ENCODE results near the gene HIP1. TPM values are rescaled to one million over a fixed set of nuclear protein-coding genes. Genes with fewer than 3 reads are reported as not detected.
"Not testable (repeated sequence)": the region's sequence is repeated elsewhere in the genome, so short reads cannot be mapped to it uniquely, and the experiment has no call there.

HIP1 gene
- total RNA-seq, 1 donor from 2014 or later: 30.9 TPM

GRCh38 chr7:75694638-75695399 is 43.9 kb downstream of the HIP1 start:
- Mint-ChIP-seq H3K27ac (no peak overlapping the region), H3K9me3 (no peaks in the 10 kb centered on the region), H3K4me1 (peaks cover 2% of the 10 kb centered on the region), H3K27me3 (ENCODE audit: low read depth) (no peaks in the 10 kb centered on the region), H3K36me3 (no peaks in the 10 kb centered on the region), H3K4me3 (no peak overlapping the region)
- DNase-seq (ENCODE audit: low spot score in 2 of 2, unreplicated experiment in 2 of 2): no peak
- TF ChIP-seq CTCF (IDR thresholded peaks at IDR 0.05; ENCODE audit: unreplicated experiment): no peak

GRCh38 chr7:75693668-75694067 is 45.1 kb downstream of the HIP1 start:
- H3K9me3 Mint-ChIP-seq; H3K27me3 Mint-ChIP-seq (ENCODE audit: low read depth); H3K4me1 Mint-ChIP-seq; H3K27ac Mint-ChIP-seq; H3K36me3 Mint-ChIP-seq; DNase-seq (ENCODE audit: low spot score in 2 of 2, unreplicated experiment in 2 of 2); H3K4me3 Mint-ChIP-seq: not testable (repeated sequence)

GRCh38 chr7:75691793-75692543 is 46.8 kb downstream of the HIP1 start:
- H3K4me1 Mint-ChIP-seq: peaks cover 8% of the 10 kb centered on the region
- H3K27ac Mint-ChIP-seq: no peak overlapping the region
- H3K4me3 Mint-ChIP-seq: no peak overlapping the region
- H3K36me3 Mint-ChIP-seq: no peaks in the 10 kb centered on the region
- no peaks in the 10 kb centered on the region for H3K9me3 Mint-ChIP-seq
- DNase-seq (ENCODE audit: low spot score in 2 of 2, unreplicated experiment in 2 of 2): no peak
- TF ChIP-seq CTCF (IDR thresholded peaks at IDR 0.05; ENCODE audit: unreplicated experiment): no peak
- no peaks in the 10 kb centered on the region for H3K27me3 Mint-ChIP-seq (ENCODE audit: low read depth)

- DNase-seq (ENCODE audit: low spot score in 2 of 2, unreplicated experiment in 2 of 2): no peak
- no peaks in the 10 kb centered on the region for H3K27me3 Mint-ChIP-seq (ENCODE audit: low read depth)
- peaks cover 6% of the 10 kb centered on the region for H3K4me1 Mint-ChIP-seq
- TF ChIP-seq CTCF (IDR thresholded peaks at IDR 0.05; ENCODE audit: unreplicated experiment): no peak
- H3K4me3 Mint-ChIP-seq: no peak overlapping the region
- no peaks in the 10 kb centered on the region for H3K36me3 Mint-ChIP-seq
- H3K27ac Mint-ChIP-seq: no peak overlapping the region
- no peaks in the 10 kb centered on the region for H3K9me3 Mint-ChIP-seq
Observed at GRCh38 chr7:75690121-75690523, 48.6 kb downstream of the HIP1 start.

GRCh38 chr7:75689246-75690099 is 49.3 kb downstream of the HIP1 start:
- Mint-ChIP-seq H3K4me3 (no peak overlapping the region), H3K9me3 (no peaks in the 10 kb centered on the region), H3K27me3 (ENCODE audit: low read depth) (no peaks in the 10 kb centered on the region), H3K27ac (no peak overlapping the region), H3K4me1 (peaks cover 6% of the 10 kb centered on the region), H3K36me3 (no peaks in the 10 kb centered on the region)
- no peak for TF ChIP-seq CTCF (IDR thresholded peaks at IDR 0.05; ENCODE audit: unreplicated experiment)
- no peak for DNase-seq (ENCODE audit: low spot score in 2 of 2, unreplicated experiment in 2 of 2)
